NCI-H524 (cell line): ENCODE measurements around the gene ABCB7.
"Not testable (repeated sequence)": the region's sequence is repeated elsewhere in the genome, so short reads cannot be mapped to it uniquely, and the experiment has no call there.

Source experiments
- DNase-seq, 2 experiments: peaks; one replicate each; lab custom pipeline; 2025; lab: John Stamatoyannopoulos, UW

The ABCB7 gene

GRCh38 chrX:75155827-75156525 lies at the start of gene ABCB7:
ABCB7 (minus strand) TSS chrX:75156283; CDS start chrX:75156272, 11 bp downstream.
- peak; percentile 85 to 86 for DNase-seq

DNA sequence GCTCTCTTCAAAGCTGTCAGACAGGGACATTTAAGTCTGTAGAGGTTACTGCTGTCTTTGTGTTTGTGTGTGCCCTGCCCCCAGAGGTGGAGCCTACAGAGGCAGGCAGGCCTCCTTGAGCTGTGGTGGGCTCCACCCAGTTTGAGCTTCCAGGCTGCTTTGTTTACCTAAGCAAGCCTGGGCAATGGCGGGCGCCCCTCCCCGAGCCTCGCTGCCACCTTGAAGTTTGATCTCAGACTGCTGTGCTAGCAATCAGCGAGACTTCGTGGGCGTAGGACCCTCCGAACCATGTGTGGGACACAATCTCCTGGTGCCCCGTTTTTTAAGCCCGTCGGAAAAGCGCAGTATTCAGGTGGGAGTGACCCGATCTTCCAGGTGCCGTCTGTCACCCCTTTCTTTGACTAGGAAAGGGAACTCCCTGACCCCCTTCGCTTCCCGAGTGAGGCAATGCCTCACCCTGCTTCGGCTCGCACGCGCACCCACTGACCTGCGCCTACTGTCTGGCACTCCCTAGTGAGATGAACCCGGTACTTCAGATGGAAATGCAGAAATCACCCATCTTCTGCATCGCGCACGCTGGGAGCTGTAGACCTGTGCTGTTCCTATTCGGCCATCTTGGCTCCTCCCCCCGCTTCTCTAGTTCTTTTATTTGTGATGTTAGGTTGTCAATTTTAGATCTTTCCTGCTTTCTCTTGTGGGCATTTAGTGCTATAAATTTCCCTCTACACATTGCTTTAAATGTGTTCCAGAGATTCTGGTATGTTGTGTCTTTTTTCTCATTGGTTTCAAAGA lies 32.5 kb upstream of the ABCB7 start:
- peak; percentile 30 to 32 for DNase-seq

DNA sequence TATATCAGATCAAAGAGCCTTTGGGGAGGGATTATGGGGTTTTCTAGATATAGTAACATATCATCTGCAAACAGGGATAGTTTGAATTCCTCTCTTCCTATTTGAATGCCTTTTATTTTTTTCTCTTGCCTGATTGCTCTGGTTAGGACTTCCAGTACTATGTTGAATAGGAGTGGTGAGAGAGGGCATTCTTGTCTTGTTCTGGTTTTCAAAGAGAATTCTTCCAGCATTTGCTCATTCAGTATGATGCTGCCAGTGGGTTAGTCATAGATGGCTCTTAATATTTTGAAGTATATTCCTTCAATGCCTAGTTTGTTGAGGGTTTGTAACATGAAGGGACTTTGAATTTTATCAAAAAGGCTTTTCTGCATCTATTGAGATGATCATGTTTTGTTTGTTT lies 25.6 kb upstream of the ABCB7 start:
- no peak for DNase-seq

DNA sequence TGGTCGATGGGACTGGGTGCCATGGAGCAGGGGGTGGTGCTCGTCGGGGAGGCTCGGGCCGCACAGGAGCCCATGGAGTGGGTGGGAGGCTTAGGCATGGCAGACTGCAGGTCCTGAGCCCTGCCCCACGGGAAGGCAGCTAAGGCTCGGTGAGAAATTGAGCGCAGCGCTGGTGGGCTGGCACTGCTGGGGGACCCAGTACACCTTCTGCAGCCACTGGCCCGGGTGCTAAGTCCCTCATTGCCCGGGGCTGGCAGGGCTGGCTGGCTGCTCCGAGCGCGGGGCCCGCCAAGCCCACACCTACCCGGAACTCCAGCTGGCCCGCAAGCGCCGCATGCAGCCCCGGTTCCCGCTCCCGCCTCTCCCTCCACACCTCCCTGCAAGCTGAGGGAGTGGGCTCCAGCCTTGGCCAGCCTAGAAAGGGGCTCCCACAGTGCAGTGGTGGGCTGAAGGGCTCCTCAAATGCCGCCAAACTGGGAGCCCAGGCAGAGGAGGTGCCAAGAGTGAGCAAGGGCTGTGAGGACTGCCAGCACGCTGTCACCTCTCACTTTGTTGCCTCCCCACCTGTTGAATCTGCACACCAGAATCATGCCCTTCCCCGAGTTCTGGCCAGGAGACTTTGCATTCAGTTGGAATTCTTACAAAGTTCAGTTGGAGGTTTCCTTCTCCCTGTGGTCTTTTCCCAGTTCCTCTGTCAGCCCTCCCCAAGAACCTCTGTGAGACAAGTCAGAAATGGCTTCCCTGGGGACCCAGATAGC lies 23.6 kb upstream of the ABCB7 start:
- DNase-seq: not testable (repeated sequence)

- DNase-seq: not testable (repeated sequence)
Observed at GRCh38 chrX:75172257-75172890, 16.3 kb upstream of the ABCB7 start.

- no peak for DNase-seq
Observed at GRCh38 chrX:75158054-75158453, 2.0 kb upstream of the ABCB7 start.

GRCh38 chrX:75156531-75156945 lies 455 bp upstream of the ABCB7 start:
- peak; percentile 15 to 45 for DNase-seq

GRCh38 chrX:75155447-75155826 lies 646 bp downstream of the ABCB7 start:
- no peak for DNase-seq

GRCh38 chrX:75154871-75155270 lies 1.2 kb downstream of the ABCB7 start:
- DNase-seq: no peak

DNA sequence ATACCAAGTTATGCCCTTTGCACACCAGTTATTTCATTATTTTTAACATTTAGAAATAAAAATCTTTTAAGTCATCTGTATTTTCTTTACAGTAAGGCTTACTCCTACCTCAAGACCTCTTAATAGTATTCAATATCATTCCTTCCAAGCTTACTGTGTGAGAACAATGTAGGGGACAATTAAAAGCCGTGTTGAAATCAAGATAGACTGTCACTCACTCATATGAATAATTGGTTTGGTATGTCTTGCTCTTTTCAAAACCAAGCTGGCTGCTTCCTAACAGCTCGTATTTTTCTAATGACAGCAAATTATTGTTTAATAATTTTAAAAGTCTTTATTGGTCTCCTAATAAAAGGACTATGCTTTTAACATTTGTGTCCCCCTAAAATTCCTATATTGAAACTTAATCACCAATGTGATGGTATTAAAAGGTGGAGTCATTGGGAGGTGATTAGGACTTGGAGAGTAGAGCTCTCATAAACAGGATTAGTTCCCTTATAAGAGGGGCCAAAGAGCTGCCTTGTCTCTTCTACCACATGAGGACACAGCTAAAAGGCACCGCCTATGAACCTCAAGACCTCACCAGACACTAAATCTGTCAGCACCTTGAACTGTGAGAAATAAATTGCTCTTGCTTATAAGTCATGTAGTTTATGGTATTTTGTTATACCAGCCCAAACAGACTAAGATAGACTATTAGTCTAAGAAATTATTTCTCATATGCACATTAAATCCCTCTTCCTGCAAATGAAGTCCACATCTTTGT lies 4.1 kb downstream of the ABCB7 start:
- peak in 1 of 2 experiments; percentile 4 for DNase-seq

DNA sequence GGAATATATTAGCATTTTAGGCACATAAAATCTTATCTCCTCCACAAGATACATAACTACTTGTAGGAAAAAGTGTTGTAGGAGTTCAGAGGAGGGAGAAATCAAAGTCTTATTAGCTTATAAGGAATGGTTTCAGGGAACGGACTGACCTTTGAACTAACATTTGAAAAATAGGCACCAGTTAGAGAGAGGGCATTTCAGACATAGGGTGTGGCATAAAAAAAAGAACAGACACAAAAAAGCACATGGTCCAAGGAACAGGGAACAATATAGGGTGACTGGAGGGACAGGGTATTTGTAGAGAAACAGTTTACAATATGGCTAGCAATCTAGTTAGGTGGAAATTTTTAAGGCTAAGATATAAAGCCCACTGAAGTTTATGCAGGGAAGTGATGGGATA lies 6.4 kb downstream of the ABCB7 start:
- DNase-seq: no peak

GRCh38 chrX:75132672-75133071 lies 23.4 kb downstream of the ABCB7 start:
- DNase-seq: no peak

DNA sequence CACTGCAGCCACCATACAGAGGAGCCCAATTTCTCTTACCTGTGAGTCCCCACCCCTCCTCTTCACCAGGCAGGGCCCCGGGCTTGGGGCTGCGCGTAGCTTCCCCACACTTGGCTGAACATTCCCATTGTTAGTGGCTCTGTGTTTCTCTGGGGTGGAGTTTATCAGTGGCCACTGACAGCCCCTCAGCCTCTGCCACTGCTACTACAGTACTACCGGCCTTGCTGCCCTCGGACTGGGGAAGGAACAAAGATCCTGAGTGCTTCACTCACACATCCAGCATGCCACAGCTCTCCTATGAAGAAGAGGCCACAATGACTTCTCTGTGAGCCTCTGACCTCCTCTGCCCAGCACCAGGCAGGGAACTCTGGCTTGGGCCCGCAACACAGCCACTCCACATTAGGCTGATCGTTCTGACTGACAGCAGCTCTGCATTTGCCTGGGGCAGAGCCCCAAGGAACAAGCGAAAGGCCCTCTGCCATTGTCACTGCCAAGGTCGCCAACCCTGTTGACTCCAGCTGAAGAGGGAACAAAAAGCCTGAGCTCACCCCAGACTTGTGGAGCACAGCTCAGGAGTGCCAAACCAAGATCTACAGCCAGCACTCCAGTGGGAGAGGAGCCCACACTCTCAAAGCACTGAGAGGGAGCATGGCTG lies 24.0 kb downstream of the ABCB7 start:
- no peak for DNase-seq

DNA sequence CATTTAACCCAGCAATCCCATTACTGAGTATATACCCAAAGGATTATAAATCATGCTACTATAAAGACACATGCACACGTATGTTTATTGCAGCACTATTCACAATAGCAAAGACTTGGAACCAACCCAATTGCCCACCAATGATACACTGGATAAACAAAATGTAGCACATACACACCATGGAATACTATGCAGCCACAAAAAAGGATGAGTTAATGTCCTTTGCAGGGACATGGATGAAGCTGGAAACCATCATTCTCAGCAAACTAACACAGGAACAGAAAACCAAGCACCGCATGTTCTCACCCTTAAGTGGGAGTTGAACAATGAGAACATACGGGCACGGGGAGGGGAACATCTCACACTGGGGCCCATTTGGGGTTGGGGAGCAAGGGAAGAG lies 27.0 kb downstream of the ABCB7 start:
- not testable (repeated sequence) for DNase-seq

- no peak for DNase-seq
Observed at GRCh38 chrX:75118296-75118695, 37.8 kb downstream of the ABCB7 start.

GRCh38 chrX:75115707-75116413 lies 40.2 kb downstream of the ABCB7 start:
- DNase-seq: no peak

GRCh38 chrX:75114638-75115037 lies 41.4 kb downstream of the ABCB7 start:
- no peak for DNase-seq

- DNase-seq: no peak
Observed at GRCh38 chrX:75113664-75114063, 42.4 kb downstream of the ABCB7 start.

GRCh38 chrX:75107863-75108509 lies 48.1 kb downstream of the ABCB7 start:
- no peak for DNase-seq

GRCh38 chrX:75106772-75107171 lies 49.3 kb downstream of the ABCB7 start:
- no peak for DNase-seq
